HL-60 (cell line): ENCODE results near the gene ABHD16A.

Experiments used
- DNase-seq, 2 experiments: peaks; one replicate each; pipeline ENCODE4 v3.0.0-alpha.2; 2010 to 2020; ENCODE audit warnings: low read depth in 1 of 2, low spot score in 1 of 2
- H3K27ac ChIP-seq: fragments of 250-450 bp; sonication (Bioruptor Pico); replicated peaks from 2 replicates; pipeline ENCODE4 v1.5.1; 2020; ENCODE audit warnings: mild to moderate bottlenecking, moderate library complexity
- H3K27me3 ChIP-seq: fragments of 250-450 bp; sonication (Bioruptor Pico); 2 replicates; pipeline ENCODE4 v1.5.1; 2021; ENCODE audit warnings: mild to moderate bottlenecking, moderate library complexity; ENCODE audit not compliant: insufficient read depth, poor library complexity, severe bottlenecking
- H3K4me3 ChIP-seq: replicated peaks from 2 replicates; pipeline ENCODE4 v1.5.1; 2011; ENCODE audit warnings: mild to moderate bottlenecking, control low read depth, low read length; ENCODE audit not compliant: insufficient read depth
- GABPA ChIP-seq: IDR thresholded peaks from 2 replicates; pipeline ENCODE4 v1.6.1; 2012; ENCODE audit warnings: low read depth
- POLR2AphosphoS5 ChIP-seq: IDR thresholded peaks from 2 replicates; pipeline ENCODE4 v1.6.1; 2012; ENCODE audit warnings: low read depth
- SPI1 ChIP-seq: IDR thresholded peaks from 2 replicates; pipeline ENCODE4 v1.6.1; 2012; ENCODE audit warnings: low read depth, mild to moderate bottlenecking, borderline replicate concordance
- TF ChIP-seq, protein P1 (sequence below): IDR thresholded peaks from 2 replicates; pipeline ENCODE4 v1.6.1; 2012; ENCODE audit warnings: low read depth; ENCODE audit not compliant: insufficient replicate concordance
- TF ChIP-seq, protein P2 (sequence below): IDR thresholded peaks from one replicate; pipeline ENCODE4 v1.5.1; 2011; ENCODE audit warnings: low read length, control low read depth, inconsistent platforms; ENCODE audit not compliant: insufficient read depth

ABHD16A gene

DNA sequence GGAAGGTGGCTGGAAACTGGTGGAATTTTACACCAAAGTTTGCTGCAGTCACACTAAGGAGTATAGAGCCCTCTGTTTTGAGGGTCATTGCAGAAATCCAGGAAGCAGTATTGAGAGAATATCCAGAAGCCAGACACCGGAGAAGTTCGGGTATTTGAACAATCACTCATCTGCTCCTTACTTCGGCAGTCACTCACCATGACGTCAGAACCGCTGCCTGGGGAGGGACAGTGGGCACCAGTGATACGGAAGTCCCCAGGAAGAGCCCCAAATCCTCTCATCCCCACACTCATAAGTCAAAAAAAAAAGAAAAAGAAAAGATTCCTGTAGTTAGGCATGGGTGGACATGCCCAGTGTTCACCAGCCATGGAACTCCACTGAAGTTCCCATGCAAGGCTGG, 26.2 kb downstream of the ABHD16A start:
- no peak for DNase-seq
- Histone ChIP-seq H3K4me3 (no peak overlapping the region), H3K27ac (no peak overlapping the region), H3K27me3 (no peaks in the 10 kb centered on the region)
- TF ChIP-seq, protein P1, sequence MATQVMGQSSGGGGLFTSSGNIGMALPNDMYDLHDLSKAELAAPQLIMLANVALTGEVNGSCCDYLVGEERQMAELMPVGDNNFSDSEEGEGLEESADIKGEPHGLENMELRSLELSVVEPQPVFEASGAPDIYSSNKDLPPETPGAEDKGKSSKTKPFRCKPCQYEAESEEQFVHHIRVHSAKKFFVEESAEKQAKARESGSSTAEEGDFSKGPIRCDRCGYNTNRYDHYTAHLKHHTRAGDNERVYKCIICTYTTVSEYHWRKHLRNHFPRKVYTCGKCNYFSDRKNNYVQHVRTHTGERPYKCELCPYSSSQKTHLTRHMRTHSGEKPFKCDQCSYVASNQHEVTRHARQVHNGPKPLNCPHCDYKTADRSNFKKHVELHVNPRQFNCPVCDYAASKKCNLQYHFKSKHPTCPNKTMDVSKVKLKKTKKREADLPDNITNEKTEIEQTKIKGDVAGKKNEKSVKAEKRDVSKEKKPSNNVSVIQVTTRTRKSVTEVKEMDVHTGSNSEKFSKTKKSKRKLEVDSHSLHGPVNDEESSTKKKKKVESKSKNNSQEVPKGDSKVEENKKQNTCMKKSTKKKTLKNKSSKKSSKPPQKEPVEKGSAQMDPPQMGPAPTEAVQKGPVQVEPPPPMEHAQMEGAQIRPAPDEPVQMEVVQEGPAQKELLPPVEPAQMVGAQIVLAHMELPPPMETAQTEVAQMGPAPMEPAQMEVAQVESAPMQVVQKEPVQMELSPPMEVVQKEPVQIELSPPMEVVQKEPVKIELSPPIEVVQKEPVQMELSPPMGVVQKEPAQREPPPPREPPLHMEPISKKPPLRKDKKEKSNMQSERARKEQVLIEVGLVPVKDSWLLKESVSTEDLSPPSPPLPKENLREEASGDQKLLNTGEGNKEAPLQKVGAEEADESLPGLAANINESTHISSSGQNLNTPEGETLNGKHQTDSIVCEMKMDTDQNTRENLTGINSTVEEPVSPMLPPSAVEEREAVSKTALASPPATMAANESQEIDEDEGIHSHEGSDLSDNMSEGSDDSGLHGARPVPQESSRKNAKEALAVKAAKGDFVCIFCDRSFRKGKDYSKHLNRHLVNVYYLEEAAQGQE, result no peak

DNA sequence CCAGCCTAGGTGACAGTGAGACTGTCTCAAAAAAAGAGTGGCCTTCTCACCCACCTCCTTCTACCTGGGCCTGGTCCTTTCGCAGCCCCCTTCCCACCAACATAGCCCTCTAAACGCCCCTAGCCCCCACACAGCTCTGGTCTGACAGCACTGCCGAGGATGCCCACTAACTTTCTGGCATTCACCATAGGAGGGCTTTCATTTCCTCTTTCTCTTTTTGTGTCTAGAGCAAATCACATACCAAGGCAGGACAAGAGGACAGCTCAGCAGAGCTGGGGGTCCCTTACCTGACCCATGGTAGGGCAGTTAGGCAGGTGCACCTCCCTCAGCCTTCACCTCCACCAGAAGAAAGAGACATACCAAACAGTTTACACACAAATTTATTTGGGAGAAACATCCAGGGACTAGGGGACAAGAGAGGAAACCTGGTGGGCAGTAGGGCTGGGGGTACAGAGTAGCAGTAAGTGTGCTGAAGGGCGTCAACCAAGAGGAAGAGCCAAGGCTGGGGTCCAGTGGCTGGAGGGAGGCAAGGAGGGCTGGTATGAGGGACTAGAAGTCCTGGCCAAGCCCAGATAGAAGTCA, 26.7 kb downstream of the ABHD16A start:
- H3K27ac ChIP-seq, result no peak overlapping the region

DNA sequence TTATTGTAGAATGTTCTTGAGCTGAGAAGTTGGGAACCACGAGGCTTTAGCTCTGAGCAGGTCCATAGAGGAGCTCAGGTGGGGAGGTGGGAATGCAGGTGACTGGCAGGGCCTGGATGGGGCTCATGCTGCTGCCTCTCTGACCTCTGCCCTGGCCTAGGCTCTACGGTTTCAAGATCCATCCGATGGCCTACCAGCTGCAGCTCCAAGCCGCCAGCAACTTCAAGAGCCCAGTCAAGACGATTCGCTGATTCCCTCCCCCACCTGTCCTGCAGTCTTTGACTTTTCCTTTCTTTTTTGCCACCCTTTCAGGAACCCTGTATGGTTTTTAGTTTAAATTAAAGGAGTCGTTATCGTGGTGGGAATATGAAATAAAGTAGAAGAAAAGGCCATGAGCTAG, 33.4 kb downstream of the ABHD16A start, which contains the start of gene LY6G5B:
Gene LY6G5B (plus strand): TSS at position 301 of the 400 bp plus-strand sequence. CDS start 975 bp downstream, outside the sequence.
- no peak within 1 kb of the TSS for H3K27ac ChIP-seq

More for the DNA sequence above, 26.7 kb downstream of the ABHD16A start:
- TF ChIP-seq POLR2AphosphoS5, result no peak
- TF ChIP-seq SPI1, result peak; percentile 45; the same call in 1 of the 2 replicates
- no peaks in the 10 kb centered on the region for H3K27me3 ChIP-seq
- no peak for DNase-seq
- no peak overlapping the region for H3K4me3 ChIP-seq

DNA sequence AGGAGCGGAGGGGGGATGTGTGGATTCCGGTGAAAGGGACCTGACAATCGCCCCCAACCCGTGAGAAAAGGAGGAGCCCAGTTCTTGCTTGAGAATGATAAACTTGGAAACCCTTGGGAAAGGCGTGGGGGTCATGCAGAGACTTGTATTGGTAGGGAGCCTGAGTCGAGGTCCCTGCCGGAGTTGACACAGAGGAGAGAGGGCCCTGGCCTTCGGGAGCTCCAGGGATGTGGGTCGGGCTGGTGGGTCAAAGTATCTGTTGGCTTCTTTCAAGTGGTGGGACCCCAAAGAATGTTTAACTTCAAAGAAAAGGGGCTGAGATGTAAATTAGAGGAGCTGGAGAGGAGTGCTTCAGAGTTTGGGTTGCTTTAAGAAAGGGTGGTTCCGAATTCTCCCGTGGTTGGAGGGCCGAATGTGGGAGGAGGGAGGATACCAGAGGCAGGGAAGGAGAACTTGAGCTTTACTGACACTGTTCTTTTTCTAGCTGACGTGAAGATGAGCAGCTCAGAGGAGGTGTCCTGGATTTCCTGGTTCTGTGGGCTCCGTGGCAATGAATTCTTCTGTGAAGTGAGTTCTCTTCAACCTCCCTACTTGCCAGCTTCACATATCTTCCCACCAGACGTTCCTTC, 36.7 kb downstream of the ABHD16A start:
- Histone ChIP-seq H3K27me3 (no peaks in the 10 kb centered on the region), H3K27ac (peak overlapping the region; percentile 100), H3K4me3 (peak overlapping the region; percentile 85)
- TF ChIP-seq, protein P1, result no peak
- TF ChIP-seq, protein P2, sequence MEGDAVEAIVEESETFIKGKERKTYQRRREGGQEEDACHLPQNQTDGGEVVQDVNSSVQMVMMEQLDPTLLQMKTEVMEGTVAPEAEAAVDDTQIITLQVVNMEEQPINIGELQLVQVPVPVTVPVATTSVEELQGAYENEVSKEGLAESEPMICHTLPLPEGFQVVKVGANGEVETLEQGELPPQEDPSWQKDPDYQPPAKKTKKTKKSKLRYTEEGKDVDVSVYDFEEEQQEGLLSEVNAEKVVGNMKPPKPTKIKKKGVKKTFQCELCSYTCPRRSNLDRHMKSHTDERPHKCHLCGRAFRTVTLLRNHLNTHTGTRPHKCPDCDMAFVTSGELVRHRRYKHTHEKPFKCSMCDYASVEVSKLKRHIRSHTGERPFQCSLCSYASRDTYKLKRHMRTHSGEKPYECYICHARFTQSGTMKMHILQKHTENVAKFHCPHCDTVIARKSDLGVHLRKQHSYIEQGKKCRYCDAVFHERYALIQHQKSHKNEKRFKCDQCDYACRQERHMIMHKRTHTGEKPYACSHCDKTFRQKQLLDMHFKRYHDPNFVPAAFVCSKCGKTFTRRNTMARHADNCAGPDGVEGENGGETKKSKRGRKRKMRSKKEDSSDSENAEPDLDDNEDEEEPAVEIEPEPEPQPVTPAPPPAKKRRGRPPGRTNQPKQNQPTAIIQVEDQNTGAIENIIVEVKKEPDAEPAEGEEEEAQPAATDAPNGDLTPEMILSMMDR, result no peak
- TF ChIP-seq GABPA (no peak), POLR2AphosphoS5 (no peak), SPI1 (no peak)
- no peak for DNase-seq

More for the DNA sequence above, 33.4 kb downstream of the ABHD16A start, which contains the start of gene LY6G5B:
- no peak for DNase-seq
- H3K4me3 ChIP-seq, result no peak within 1 kb of the TSS
- no peaks in the 10 kb centered on the region for H3K27me3 ChIP-seq
- TF ChIP-seq GABPA, result no peak
- TF ChIP-seq, protein P2, result no peak
- no peak for TF ChIP-seq SPI1
- TF ChIP-seq POLR2AphosphoS5, result no peak
- TF ChIP-seq, protein P1, result no peak
